ENCODE data around the gene C20orf202.
A peak's percentile ranks its signal among the peaks of the same experiment; 100 is the strongest.
"Not testable (repeated sequence)": the region's sequence is repeated elsewhere in the genome, so short reads cannot be mapped to it uniquely, and the experiment has no call there.

C20orf202 gene

DNA sequence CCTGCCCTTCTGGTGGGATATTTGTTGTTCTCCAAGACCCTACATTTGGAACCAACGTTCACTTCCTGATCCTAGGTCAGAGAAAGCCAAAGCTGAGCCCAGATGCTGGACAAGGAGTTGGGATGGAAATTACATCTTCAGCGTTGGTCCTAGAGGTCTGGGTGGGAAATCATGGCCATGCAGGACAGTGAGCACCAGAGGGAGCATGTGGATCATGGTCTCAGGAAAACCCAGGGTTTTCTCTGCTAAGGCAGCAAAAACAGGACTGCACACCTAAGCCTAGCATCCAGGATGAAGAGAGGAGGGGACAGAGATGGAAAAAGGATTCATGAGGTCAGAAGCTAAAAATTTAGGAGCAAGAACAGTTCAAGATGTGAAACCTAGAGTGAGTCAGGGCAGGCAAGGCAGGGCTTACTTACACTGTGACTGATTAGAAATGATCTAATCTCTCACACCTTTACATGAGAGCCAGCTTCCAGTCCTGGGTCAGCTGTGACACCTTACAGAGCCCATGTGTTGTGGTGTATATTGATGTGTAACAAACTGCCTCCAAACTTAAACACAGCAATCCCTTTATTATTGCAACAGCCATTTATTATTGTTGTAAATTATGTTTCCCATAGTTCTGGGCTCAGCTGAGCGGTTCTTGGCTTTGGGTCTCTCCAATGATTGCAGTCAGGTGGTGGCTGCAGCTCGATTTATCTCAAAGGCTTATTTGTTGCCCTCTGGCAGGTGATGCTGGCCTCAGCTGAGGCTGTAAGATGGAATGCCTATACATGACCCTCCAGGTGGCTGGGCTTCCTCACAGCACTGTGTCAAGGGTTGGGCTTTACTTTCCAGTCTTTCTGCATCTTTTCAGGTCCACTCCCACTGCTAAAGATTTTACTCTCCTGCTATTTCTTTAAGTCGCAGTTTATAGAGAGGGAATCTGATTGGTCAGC lies 6.5 kb downstream of the C20orf202 start:
- DNase-seq, result no peak

DNA sequence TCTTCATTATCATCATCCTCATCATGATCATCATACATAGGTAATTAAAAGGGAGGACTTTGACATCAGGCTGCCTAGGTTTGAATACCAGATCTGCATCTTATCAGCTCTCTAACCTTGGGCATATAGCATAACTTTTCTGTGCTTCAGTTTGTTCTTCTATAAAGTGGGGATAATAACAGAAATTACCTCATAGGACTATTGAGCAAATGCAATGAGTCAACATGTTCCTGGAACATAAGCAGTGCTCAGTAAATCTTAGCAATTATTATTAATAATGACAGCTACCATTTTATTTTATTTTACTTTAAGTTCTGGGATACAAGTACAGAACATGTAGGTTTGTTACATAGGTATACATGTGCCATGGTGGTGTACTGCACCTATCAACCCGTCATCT lies 7.2 kb downstream of the C20orf202 start:
- DNase-seq, result no peak

DNA sequence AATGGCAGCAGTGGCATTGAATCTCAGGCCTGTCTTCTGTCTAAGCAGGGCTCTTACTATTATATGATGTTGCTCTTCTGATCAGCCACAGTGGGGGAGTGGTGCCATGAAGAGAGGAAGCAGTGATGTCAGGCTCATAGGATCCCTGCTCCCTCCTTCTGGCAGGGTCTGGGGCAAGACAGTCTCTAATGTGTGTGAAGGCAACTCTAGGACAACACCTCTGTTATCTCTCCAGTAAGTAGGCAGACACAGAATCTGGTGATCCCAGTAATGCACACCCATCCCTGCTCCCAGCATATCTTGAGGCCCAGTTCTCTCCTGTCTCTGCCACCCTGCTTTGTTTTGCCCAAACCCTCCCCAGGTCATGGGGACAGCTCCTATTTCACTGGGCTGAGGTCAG lies 8.8 kb downstream of the C20orf202 start:
- no peak for DNase-seq

DNA sequence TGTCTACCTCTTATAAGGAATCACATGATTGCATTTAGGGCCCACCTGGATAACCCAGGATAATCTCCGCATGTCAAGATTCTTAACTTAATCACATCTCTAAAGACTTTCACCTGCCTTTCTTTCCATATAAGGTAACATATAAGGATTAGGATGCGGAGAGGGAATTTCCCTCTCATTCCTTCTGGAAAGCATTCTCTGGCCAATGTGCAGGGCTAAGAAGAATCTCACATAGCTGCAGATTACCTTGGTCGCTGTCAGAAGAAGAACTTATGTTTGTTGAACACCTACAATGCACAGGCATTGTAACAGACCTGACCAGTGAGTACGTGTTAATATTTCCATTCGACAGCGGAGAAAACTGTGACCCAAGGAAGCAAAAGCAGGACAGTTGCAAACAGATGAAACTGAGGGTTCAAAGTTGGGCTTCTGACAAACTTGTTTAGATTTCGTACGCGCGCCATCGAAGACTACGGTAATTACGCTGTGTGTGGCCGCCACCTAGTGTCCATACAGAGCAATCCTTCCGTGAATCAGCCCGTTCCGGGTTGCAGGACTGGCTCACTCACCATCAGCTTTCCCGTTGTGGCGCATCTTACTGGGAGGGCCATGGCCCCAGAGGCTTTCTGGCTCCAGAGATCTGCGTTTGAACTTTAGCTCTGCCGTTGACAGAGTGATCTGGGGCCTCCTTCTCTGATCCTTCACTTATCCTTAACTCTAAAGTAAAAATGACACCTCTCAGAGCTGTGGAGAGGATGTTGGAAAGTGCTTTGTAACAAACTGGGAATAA lies 9.5 kb downstream of the C20orf202 start:
- peak; percentile 62 to 65 for DNase-seq

DNA sequence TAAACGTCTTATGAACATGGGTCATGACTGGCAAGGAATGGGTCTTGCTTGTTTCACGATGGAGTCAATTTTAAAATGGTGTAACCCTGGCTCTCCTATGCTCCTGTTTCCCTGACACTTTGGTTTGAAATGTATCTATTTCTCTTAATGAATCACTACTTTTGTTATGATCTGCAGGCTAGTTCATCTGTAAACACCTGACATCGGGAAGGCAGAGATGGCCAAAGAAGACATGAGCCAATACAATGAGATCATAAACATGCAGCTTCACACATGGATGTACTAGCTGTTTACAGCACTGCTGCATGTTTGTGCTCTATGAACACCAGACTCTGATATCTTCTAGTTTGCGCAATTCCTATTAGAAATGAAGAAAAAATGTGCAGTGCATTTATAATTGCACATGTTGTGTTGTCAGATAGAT lies 11.6 kb downstream of the C20orf202 start:
- no peak for DNase-seq

DNA sequence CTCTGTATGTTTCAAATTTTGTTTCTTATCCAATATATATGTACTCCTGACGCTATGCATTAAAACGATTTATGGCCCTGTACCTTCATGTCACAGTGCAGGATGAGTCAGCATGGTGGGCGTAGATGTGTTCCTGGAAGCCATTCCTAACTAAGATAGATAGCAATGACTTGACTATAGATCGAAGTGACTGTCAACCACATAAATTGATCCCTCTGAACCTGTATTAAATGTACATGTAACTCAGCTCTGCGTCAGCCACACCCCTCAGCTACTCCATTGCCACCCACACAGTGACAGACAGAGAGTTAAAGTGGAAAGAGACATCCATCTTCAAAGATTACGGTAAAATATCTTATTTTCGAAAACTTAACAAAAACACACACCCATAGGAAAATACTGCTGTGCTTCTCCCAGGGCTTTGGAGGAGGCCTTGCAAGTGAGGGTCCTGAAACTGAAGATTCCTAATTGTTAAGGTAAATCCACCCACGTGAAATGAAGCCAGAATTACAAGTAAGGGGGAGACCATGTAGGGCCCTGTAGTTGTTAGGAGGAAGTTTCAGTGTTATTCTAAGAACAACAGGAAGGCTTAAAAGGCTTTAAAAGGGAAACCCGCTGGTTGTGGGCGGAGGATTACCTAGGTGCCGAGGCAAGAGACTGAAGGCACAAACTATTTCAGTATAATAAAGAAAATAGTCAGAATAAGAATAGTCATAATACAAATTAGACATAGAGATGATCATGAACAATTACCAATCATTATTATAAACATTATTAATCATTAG lies 12.3 kb downstream of the C20orf202 start:
- peak; percentile 54 to 57 for DNase-seq

DNA sequence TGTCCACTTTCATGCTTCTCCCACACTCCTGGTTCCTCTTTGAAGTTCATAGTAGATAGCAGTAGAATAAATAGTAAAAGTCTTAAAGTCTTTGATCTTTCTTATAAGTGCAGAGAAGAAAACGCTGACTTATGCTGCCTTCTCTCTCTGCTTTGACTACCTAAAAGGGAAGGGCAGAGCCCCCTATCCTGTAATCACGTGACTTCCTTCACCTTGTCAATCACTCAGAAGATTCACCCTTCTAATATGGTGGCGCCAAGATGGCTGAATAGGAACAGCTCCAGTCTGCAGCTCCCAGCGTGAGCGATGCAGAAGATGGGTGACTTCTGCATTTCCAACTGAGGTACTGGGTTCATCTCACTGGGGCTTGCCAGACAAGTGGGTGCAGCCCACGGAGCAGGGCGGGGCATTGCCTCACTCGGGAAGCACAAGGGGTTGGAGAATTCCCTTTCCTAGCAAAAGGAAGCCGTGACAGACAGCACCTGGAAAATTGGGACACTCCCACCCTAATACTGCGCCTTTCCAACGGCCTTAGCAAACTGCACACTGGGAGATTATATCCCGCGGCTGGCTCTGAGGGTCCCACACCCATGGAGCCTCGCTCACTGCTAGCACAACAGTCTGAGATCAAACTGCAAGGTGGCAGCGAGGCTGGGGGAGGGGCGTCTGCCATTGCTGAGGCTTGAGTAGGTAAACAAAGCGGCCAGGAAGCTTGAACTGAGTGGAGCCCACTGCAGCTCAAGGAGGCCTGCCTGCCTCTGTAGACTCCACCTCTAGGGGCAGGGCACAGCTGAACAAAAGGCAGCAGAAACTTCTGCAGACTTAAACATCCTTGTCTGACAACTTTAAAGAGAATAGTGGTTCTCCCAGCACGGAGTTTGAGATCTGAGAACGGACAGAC lies 13.5 kb downstream of the C20orf202 start:
- not testable (repeated sequence) for DNase-seq

DNA sequence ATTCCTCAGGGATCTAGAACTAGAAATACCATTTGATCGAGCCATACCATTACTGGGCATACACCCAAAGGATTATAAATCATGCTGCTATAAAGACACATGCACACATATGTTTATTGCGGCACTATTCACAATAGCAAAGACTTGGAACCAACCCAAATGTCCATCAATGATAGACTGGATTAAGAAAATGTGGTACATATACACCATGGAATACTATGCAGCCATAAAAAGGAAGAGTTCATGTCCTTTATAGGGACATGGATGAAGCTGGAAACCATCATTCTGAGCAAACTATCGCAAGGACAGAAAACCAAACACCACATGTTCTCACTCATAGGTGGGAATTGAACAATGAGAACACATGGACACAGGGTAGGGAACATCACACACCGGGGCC lies 19.5 kb downstream of the C20orf202 start:
- not testable (repeated sequence) for DNase-seq

DNA sequence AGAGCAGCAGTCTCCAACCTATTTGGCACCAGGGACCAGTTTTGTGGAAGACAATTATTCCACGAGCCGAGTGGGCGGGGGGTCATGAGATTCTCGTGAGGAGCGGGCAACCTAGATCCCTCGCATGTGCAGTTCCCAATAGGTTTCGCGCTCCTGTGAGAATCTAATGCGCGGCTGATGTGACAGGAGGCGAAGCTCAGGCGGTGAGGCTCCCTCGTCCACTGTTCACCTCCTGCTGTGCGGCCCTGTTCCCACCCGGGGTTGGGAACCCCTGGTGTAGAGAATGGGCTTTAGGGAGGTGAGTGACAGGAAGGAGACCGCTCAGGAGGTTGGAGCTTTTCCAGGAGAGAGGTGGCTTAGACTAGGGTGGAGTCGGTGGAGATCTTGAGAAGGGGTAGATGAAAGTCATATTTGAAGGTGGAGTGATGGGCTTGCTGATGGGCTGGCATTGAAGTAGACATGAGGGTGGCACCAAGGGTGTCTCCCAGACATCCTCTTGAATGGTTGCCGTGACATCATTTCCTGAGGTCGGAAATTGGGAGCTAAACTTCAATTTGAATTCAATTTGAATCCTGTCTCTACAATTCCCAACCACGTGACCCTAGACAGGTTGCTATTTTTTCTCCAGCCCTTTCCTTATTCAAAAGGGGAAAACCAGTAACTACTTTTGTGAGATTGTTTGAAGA lies 21.1 kb downstream of the C20orf202 start:
- DNase-seq, result no peak

DNA sequence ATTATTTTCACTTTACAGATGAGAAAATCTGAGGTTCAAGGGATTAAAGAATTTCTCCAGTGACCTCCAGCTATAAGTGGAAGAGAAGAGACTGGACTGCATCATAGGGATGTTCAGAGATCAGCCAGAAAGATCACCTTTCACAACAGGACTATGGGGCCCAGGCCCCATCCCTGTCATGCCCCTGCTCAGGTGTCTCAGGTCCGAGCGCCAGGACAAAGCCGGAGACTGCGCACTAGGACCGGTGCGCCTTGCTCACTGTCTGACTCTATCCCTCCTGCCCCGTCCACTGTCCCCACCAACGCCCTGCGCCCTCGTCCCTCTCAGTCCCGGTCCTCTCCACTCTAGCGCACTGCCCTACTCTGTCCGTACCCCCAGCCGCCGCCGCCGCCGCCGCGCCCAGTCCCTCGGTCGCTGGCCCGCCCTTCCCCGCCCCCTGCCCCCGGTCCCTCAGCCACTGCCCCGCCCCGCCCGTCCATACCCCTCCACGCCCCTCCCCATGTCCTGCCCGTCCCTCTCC lies 22.1 kb downstream of the C20orf202 start:
- no peak for DNase-seq

DNA sequence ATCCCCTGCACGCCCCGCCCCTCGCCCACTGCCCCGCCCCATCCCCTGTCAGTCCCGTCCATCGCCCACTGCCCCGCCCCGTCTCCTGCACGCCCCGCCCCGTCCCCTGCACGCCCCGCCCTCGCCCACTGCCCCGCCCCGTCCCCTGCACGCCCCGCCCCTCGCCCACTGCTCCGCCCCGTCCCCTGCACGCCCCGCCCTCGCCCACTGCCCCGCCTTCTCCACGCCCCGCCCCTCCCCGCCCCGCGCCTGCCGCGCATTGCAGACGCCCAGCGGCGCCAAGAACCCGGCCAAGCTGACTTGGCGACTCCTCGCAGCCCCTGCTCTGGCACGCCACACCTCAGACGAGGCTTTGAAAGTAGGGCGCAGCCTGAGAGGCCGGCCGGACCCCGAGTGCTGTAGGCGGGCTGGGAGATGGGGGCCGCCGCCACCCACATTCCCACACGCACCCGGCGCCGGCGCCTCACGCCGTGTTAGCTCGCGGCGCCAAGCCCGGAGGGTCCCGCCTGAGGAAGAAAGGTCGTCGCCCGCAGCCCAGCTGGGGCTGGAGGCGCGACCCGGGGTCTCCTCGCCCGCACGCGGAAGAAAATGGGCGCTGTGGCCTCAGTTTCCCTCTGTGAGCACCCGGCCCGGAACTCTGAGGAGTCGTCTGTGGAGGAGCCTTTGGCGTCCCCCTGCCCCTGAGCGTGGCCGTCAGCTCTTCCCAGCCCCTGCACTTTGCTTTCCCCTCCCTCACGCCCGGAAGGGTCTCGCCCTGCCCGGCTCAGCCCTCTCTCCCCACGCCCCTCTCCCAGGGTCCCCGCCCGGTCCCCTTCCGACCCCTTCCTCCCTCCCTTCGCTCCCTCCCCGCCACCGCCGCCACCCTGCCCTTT lies 22.8 kb downstream of the C20orf202 start, which contains the start of gene RAD21L1:
TSS of gene RAD21L1 (plus strand) at position 262 of the 872 bp plus-strand sequence. CDS start 2,410 bp downstream, outside the sequence.
- peak; percentile 77 to 85 for DNase-seq

DNA sequence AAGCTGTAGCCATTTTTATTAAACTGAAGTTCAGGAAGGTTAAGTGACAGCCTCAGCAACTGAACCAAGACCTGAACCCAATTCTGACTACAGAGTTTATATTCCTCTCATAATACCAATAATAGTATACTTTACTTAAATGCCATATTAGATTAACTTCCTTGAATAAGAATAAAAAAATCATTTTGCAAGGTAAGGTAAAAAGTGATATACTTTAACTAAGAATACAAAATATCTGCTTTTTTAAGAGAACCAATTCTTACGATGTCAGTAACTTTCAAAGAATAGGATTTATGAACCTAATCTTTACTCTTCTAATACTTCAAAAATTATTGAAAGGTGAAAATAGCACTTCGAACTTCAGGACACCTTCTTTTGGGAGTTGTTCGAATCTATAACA lies 26.3 kb downstream of the C20orf202 start:
- no peak for DNase-seq

DNA sequence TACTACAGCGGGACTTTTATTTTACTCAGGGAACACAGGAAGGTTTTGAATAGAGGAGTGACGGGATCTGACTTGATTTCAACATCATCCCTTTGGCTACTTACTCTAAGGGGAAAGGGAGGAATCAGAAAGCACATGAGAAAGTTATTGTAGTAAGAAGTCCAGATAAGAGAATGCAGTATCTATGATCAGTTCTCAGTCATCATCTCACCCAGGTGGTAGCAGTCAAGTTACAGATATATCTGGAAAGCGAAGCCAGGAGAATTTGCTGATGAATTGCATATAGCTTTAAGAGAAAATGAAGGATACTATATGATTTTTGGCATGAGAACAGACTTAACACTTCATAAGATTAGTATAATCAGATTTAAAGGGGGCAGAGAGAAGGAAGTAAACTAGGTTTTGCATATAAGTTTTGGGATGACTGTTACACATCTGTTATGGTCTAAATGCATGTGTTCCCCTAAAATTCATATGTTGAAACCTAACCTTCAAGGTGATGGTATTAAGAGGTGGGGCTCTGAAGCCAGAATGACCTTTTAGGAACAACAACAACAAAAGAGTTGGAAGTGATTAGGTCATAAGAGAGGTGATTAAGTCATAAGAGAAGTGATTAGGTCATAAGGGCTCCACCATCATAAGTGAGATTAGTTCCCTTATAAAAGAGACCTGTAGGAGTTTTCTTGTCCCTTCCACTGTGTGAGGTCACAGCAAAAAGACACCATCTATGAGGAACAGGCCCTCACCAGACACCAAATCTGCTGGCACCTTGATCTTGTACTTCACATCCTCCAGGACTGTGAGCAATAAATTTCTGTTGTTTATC lies 29.2 kb downstream of the C20orf202 start:
- DNase-seq, result no peak

DNA sequence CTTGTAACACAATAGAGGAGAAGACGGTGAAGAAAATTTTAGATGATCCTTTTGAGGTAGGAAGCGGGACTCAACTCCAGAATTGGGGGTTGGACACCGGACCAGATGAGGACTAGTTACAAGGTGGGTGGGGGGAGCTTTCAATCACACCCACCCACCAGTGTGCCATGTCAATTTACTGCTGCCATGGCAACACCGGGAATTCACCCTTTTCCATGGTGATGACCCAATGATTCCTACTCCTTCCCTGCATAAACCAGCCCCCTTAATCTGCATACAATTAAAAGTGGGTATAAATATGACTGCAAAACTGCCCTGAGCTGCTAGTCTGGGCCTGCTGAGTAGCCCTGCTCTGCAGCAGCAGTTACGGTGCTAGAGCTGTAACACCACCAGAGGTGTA lies 37.3 kb downstream of the C20orf202 start:
- DNase-seq, result no peak

DNA sequence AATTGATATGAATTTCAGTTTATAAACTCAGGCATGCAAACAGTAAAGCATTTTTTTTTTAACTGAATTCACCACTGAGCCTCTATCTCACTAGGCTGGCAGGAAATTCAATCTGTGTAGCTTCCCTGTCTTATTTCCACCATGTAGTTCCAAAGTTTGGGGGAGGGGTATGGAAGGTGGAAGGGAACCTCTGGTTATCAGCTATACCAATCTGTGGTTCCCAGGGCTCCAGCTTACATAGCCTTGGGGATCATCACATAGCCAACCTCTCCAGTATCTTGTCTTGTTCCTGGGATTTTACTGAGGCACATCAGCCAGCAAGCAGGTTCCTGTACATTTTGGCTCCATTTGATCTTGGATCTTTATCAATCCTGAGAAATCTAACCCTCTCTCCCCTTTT lies 38.2 kb downstream of the C20orf202 start:
- no peak for DNase-seq

DNA sequence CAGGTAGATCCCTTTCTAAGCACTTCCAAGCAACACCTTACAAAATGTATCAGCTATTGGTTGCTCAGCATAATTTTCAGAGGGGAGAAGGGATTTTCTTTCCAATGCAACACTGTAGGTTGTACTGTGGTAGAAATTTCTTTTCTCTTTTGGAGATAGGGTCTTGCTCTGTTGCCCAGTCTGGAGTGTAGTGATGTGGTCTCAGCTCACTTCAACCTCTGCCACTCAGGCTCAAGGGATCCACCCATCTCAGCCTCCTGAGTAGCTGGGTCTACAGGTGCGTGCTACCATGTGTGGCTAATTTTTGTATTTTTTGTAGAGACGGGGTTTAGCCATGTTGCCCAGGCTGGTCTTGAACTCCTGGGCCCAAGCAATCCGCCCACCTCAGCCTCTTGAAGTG lies 38.8 kb downstream of the C20orf202 start:
- DNase-seq, result no peak

DNA sequence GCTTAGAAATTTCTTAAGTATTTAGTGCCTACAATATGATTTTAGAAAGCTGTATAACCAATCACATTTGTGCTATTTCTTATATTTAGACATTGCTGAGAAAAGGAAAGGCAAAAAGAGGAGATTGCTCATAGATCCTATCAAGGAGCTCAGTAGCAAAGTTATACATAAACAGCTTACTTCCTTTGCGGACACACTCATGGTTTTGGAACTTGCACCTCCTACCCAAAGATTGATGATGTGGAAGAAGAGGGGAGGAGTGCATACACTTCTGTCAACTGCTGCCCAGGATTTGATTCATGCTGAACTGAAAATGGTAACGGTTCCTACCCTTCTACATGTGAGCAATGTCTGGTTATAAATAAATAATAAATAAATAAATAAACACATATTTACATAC lies 39.3 kb downstream of the C20orf202 start:
- DNase-seq, result no peak

DNA sequence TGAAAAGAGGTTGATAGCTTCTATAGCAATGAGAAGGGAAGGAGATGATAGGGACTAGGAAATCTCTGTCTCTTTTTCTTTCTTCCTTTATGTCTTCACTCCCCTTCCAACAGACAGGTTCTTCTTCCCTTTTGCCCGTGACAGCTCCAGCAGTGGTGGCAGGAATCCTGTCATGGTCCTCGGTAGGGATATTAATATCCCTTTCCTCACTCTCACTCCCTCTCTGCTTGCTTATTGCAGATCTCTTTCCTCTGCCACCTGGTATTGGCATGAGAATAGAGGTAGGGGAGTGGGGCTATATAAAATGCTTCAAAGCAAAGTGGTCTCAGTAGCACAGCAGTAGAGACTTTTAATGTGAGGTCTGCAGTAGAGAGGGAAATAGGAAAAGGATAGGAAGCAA lies 42.3 kb downstream of the C20orf202 start:
- no peak for DNase-seq

DNA sequence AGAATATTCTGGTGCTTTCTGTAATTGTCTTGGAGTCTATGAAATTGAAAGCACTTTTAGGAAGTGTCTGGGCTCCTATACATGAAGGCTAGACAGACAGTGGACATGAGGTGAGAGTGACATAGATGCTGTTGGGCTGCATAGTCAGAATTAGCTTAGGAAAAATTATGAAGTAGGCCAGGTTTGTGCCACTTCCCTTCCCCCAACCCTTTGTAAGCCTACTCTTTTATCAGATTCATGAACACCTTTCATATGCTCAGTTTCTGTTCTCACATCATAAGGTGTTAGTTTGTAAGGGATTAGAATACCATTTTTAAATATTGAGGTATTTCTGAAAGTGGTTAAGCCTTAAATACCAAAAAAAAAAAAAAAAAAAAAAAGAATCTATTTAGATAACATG lies 44.4 kb downstream of the C20orf202 start:
- DNase-seq, result no peak

All from stimulated activated CD4-positive, alpha-beta T cell treated with anti-CD3 and anti-CD28 coated beads, Interleukin-2, amount 100 ng/mL, for 48 hours (primary cell).